Amniotic epithelial cell (primary cell): ENCODE measurements around the gene HTR3E.

Experiments
- DNase-seq: peaks from one replicate; pipeline ENCODE4 v3.0.0-alpha.2; 2010; ENCODE audit warnings: low read depth

Gene HTR3E

GRCh38 chr3:184155644-184156521 is 59.0 kb downstream of the HTR3E start:
- DNase-seq: no peak

GRCh38 chr3:184156522-184156955 is 59.7 kb downstream of the HTR3E start:
- peak; percentile 52 for DNase-seq
